Ascending aorta (tissue), 2 donors: Measurements from ENCODE around the gene C1orf167. TPM values are rescaled to one million over a fixed set of nuclear protein-coding genes. Genes with fewer than 3 reads are reported as not detected.

Source experiments
- DNase-seq, 2 donors: peaks; one replicate each; pipeline ENCODE4 v3.0.0-alpha.2; 2019; ENCODE audit warnings: low spot score in 2 of 2
- H3K27ac ChIP-seq, 2 donors: fragments of 200-600 bp; sonication (generic); one replicate each; pipeline ENCODE4 v1.5.1; 2016 to 2017; ENCODE audit warnings: mild to moderate bottlenecking in 1 of 2
- H3K27me3 ChIP-seq: fragments of 200-600 bp; sonication (generic); one replicate; pipeline ENCODE4 v1.5.1; 2017
- H3K36me3 ChIP-seq, 2 donors: fragments of 200-600 bp; sonication (generic); one replicate each; pipeline ENCODE4 v1.5.1; 2016
- H3K4me1 ChIP-seq, 2 donors: fragments of 200-600 bp; sonication (generic); one replicate each; pipeline ENCODE4 v1.5.1; 2016 to 2017; ENCODE audit warnings: mild to moderate bottlenecking in 1 of 2
- H3K4me3 ChIP-seq, 2 donors: fragments of 200-600 bp; sonication (generic); one replicate each; pipeline ENCODE4 v1.5.1; 2016 to 2017; ENCODE audit warnings: mild to moderate bottlenecking in 1 of 2
- H3K9me3 ChIP-seq, 2 donors: fragments of 200-600 bp; sonication (generic); one replicate each; pipeline ENCODE4 v1.5.1; 2016
- CTCF ChIP-seq, 3 experiments: fragments of 200-600 bp in 2 of 3; fragments of 450-650 bp in 1 of 3; sonication (generic) in 2 of 3; IDR thresholded peaks; one replicate each; pipeline ENCODE4 v1.5.1; 2016 to 2019; ENCODE audit warnings: antibody characterized with exemption in 3 of 3, mild to moderate bottlenecking in 1 of 3, moderate library complexity in 1 of 3
- intact Hi-C: fragments of 100-400 bp; cut with DNase I; formaldehyde crosslinking; loops from one replicate; pipeline ENCODE4 v1.15.1; 2023
- total RNA-seq: library from RNA; depleted of rRNA; stranded (reverse); fragments of >200 nt; gene quantifications from one replicate; pipeline ENCODE4 v1.1.0, GENCODE V29; 2016

The C1orf167 gene
- total RNA-seq, 1 donor from 2014 or later = not detected

- intact Hi-C loops = no loop called here
- Histone ChIP-seq H3K27me3 (no peaks in the 10 kb centered on the region), H3K27ac (no peak overlapping the region), H3K4me1 (no peaks in the 10 kb centered on the region), H3K9me3 (no peaks in the 10 kb centered on the region), H3K4me3 (no peak overlapping the region), H3K36me3 (peaks cover 17 to 22% of the 10 kb centered on the region in 2 donors)
- no peak for DNase-seq
- TF ChIP-seq CTCF (IDR thresholded peaks at IDR 0.05) = no peak
These were observed 10.9 kb upstream of the C1orf167 start for GRCh38 chr1:11751087-11751486.

GRCh38 chr1:11752359-11753088 is 9.5 kb upstream of the C1orf167 start:
- H3K27me3 ChIP-seq = no peaks in the 10 kb centered on the region
- no peaks in the 10 kb centered on the region for H3K4me1 ChIP-seq
- no peak for TF ChIP-seq CTCF (IDR thresholded peaks at IDR 0.05)
- no peak for DNase-seq
- H3K4me3 ChIP-seq = no peak overlapping the region
- no peak overlapping the region for H3K27ac ChIP-seq
- intact Hi-C loops = no loop called here
- peaks cover 17 to 22% of the 10 kb centered on the region in 2 donors for H3K36me3 ChIP-seq
- H3K9me3 ChIP-seq = no peaks in the 10 kb centered on the region

DNA sequence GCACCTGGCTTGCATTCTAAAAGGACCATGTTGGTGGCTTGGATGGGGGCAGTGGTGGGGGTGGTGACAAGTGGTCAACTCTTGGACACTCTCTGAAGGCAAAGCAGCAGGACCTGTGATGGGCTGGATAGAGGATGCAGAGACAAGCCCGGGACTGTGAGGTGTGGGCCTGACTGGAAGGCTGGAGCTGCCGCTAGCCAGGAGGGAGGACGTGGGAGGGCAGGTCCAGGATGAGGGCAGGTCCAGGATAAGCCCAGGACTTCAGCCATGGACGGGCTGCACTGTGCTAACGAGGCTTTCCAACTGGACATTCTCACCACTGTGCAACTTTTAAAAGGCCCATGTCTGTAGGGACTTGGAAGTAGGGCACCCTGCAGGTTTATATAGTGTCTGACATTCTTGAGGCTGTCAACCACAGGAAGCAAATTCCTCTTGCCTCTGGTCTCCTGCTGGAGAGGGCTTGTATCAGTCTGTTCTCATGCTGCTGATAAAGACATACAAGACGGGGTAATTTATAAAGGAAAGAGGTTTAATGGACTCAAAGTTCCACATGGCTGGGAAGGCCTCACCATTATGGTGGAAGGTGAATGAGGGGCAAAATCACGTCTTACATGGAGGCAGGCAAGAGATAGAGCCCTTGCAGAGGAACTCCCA is 8.3 kb upstream of the C1orf167 start:
- no peaks in the 10 kb centered on the region for H3K27me3 ChIP-seq
- no peaks in the 10 kb centered on the region for H3K4me1 ChIP-seq
- no peaks in the 10 kb centered on the region for H3K9me3 ChIP-seq
- H3K4me3 ChIP-seq = no peak overlapping the region
- intact Hi-C loops = no loop called here
- no peak for TF ChIP-seq CTCF (IDR thresholded peaks at IDR 0.05)
- H3K36me3 ChIP-seq = peaks cover 17% of the 10 kb centered on the region in 2 donors
- DNase-seq = no peak
- H3K27ac ChIP-seq = no peak overlapping the region

DNA sequence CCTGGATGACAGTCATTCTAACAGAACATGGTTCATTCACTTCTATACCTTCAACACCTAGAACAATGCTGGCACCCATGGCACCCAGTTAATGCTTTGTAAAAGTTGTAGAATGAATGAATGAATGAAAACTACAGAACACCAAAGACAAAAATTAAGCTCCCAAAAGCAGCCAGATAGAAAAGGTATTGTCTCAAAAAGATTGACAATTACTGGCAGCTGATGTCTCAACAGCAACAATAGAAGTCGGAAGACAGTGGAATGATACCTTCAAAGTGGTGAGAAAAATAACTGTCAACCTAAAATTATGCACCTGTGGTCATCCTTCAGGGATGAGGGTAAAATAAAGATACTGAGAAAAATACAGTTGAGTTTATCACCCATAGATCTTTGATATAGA is 4.9 kb upstream of the C1orf167 start:
- H3K36me3 ChIP-seq = no peaks in the 10 kb centered on the region
- no peak overlapping the region for H3K27ac ChIP-seq
- TF ChIP-seq CTCF (IDR thresholded peaks at IDR 0.05) = no peak
- no peak for DNase-seq
- intact Hi-C loops = no loop called here
- no peak overlapping the region for H3K4me3 ChIP-seq
- peaks cover 0 to 1% of the 10 kb centered on the region in 2 donors for H3K4me1 ChIP-seq
- H3K27me3 ChIP-seq = peaks cover 6% of the 10 kb centered on the region
- H3K9me3 ChIP-seq = no peaks in the 10 kb centered on the region

DNA sequence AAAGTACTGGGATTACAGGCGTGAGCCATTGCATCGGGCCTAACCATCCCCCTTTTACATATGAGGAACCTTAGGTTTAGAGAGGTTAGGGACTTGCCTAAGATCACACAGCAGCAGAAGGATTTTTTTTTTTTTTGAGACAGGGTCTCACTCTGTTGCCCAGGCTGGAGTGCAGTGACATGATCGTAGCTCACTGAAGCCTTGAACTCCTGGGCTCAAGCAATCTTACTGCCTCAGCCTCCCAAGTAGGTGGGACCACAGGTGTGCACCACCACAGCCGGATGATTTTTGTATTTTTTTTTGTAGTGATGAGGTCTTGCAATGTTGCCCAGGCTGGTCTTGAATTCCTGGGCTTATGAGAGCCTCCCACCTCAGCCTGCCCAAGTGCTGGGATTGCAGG is 2.2 kb upstream of the C1orf167 start:
- no peak overlapping the region for H3K4me3 ChIP-seq
- no peak for TF ChIP-seq CTCF (IDR thresholded peaks at IDR 0.05)
- intact Hi-C loops = no loop called here
- H3K4me1 ChIP-seq = peaks cover 0 to 3% of the 10 kb centered on the region in 2 donors
- H3K27me3 ChIP-seq = peaks cover 10% of the 10 kb centered on the region
- no peaks in the 10 kb centered on the region for H3K9me3 ChIP-seq
- DNase-seq = no peak
- no peak overlapping the region for H3K27ac ChIP-seq
- no peaks in the 10 kb centered on the region for H3K36me3 ChIP-seq
